ENCODE data around the gene DCAF6. TPM values are rescaled to one million over a fixed set of nuclear protein-coding genes. Genes with fewer than 3 reads are reported as not detected.
"Not testable (repeated sequence)": the region's sequence is repeated elsewhere in the genome, so short reads cannot be mapped to it uniquely, and the experiment has no call there.

Gene DCAF6
- total and polyA plus RNA-seq, 3 donors from 2014 or later: 160 to 199 (median 173) TPM

GRCh38 chr1:168050307-168050706 lies 113.8 kb downstream of the DCAF6 start:
- intact Hi-C loops (cut with DNase I; ENCODE audit: low total_unique reads): no loop called here
- Histone ChIP-seq H3K27ac (no peak overlapping the region), H3K9me3 (no peaks in the 10 kb centered on the region), H3K4me1 (no peaks in the 10 kb centered on the region), H3K27me3 (no peaks in the 10 kb centered on the region), H3K36me3 (ENCODE audit: low read depth, missing control alignments) (no peaks in the 10 kb centered on the region), H3K4me3 (no peak overlapping the region)
- DNase-seq: no peak
- TF ChIP-seq POLR2A (IDR thresholded peaks at IDR 0.05) (no peak), CTCF (IDR thresholded peaks at IDR 0.05) (no peak)
- 73 to 77% methylated on average over 1 of the region's 1 CpG for WGBS, 2 donors

GRCh38 chr1:168050880-168051279 lies 114.4 kb downstream of the DCAF6 start:
- H3K9me3 ChIP-seq: no peaks in the 10 kb centered on the region
- 74 to 77% methylated on average over 1 of the region's 1 CpG for WGBS, 2 donors
- TF ChIP-seq POLR2A (IDR thresholded peaks at IDR 0.05): no peak
- TF ChIP-seq CTCF (IDR thresholded peaks at IDR 0.05): no peak
- H3K36me3 ChIP-seq (ENCODE audit: low read depth, missing control alignments): no peaks in the 10 kb centered on the region
- H3K27me3 ChIP-seq: no peaks in the 10 kb centered on the region
- H3K4me3 ChIP-seq: no peak overlapping the region
- H3K27ac ChIP-seq: no peak overlapping the region
- no peaks in the 10 kb centered on the region for H3K4me1 ChIP-seq
- no peak for DNase-seq
- intact Hi-C loops (cut with DNase I; ENCODE audit: low total_unique reads): no loop called here

- Histone ChIP-seq H3K27ac (no peak overlapping the region), H3K4me3 (no peak overlapping the region), H3K4me1 (no peaks in the 10 kb centered on the region), H3K36me3 (ENCODE audit: low read depth, missing control alignments) (no peaks in the 10 kb centered on the region), H3K27me3 (no peaks in the 10 kb centered on the region), H3K9me3 (no peaks in the 10 kb centered on the region)
- intact Hi-C loops (cut with DNase I; ENCODE audit: low total_unique reads): no loop called here
- TF ChIP-seq POLR2A (IDR thresholded peaks at IDR 0.05): no peak
- no peak for TF ChIP-seq CTCF (IDR thresholded peaks at IDR 0.05)
- no peak for DNase-seq
- WGBS, 2 donors: 83 to 90% methylated on average over 2 of the region's 2 CpGs
Observed at GRCh38 chr1:168053681-168054080, 117.2 kb downstream of the DCAF6 start.

GRCh38 chr1:168054117-168054516 lies 117.6 kb downstream of the DCAF6 start:
- Histone ChIP-seq H3K27me3 (no peaks in the 10 kb centered on the region), H3K4me1 (no peaks in the 10 kb centered on the region), H3K36me3 (ENCODE audit: low read depth, missing control alignments) (no peaks in the 10 kb centered on the region), H3K9me3 (no peaks in the 10 kb centered on the region), H3K27ac (no peak overlapping the region), H3K4me3 (no peak overlapping the region)
- TF ChIP-seq CTCF (IDR thresholded peaks at IDR 0.05): no peak
- intact Hi-C loops (cut with DNase I; ENCODE audit: low total_unique reads): no loop called here
- WGBS, 2 donors: 79 to 86% methylated on average over 3 of the region's 3 CpGs
- DNase-seq: no peak

GRCh38 chr1:168056152-168056551 lies 119.7 kb downstream of the DCAF6 start:
- H3K27ac ChIP-seq; H3K9me3 ChIP-seq; H3K27me3 ChIP-seq; DNase-seq; H3K4me1 ChIP-seq; H3K36me3 ChIP-seq (ENCODE audit: low read depth, missing control alignments); intact Hi-C loops (cut with DNase I; ENCODE audit: low total_unique reads); H3K4me3 ChIP-seq: not testable (repeated sequence)
- 37 to 70% methylated on average over 19 to 35 of the region's 35 CpGs for WGBS, 2 donors
